Umbilical cord (tissue), 2 donors: ENCODE data around the gene TUBA4B. TPM values are rescaled to one million over a fixed set of nuclear protein-coding genes. Genes with fewer than 3 reads are reported as not detected.
"Not testable (repeated sequence)": the region's sequence is repeated elsewhere in the genome, so short reads cannot be mapped to it uniquely, and the experiment has no call there.

Experiments
- DNase-seq: peaks from one replicate; pipeline ENCODE4 v3.0.0-alpha.2; 2015; ENCODE audit warnings: low spot score
- total RNA-seq: library from RNA; depleted of rRNA; stranded (reverse); fragments of >200 nt; gene quantifications from one replicate; pipeline ENCODE4 v1.2.3, GENCODE V29; 2014; ENCODE audit warnings: low replicate concordance; ENCODE audit not compliant: insufficient read depth

The TUBA4B gene
- total RNA-seq, 1 donor from 2014 or later: 0.72 TPM

GRCh38 chr2:219247678-219248642, 5.1 kb upstream of the TUBA4B start:
- DNase-seq: no peak

- DNase-seq: no peak
Measured at GRCh38 chr2:219248845-219249202, 4.2 kb upstream of the TUBA4B start.

DNA sequence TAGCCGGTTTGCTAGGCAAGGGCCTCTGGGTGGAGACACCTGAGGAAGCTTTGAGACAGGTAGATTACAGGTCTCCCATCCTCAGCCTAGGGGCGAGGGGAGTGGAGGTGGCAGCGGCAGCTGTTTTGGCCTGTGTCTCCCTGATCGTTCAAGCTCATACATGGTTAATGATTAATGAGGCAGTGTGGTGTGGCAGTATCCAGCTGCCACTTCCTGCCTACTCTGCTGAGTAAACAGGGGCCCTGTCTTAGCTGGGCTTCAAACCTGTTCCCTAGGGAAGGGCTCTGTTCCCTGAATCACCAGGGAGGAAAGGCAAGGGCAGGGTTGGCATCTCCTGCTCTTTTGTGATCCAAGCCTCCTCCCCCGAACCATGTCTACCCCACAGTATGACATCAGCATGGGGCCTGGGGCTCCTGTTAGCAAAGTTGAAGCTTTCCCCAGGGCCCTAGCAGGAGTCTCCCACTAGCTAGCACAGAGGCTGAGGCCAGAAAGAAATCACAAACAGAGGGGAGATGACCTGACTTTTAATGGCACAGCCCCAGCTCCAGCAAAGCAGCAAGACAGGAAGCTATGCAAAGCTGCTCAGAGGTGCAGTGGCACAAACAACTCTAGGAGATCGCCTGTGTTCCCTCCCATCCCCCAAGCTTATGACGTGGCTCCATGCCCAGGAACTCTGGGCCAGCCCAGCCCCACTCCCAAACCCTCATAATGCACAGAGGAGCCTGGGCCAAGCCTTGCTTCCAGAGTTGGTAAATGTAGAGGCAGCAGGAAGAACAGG, 3.7 kb upstream of the TUBA4B start:
- peak; percentile 95 for DNase-seq

GRCh38 chr2:219250049-219250781, 2.8 kb upstream of the TUBA4B start:
- no peak for DNase-seq

GRCh38 chr2:219251656-219252055, 1.4 kb upstream of the TUBA4B start:
- DNase-seq: no peak

GRCh38 chr2:219252084-219252483, 959 bp upstream of the TUBA4B start:
- no peak for DNase-seq

DNA sequence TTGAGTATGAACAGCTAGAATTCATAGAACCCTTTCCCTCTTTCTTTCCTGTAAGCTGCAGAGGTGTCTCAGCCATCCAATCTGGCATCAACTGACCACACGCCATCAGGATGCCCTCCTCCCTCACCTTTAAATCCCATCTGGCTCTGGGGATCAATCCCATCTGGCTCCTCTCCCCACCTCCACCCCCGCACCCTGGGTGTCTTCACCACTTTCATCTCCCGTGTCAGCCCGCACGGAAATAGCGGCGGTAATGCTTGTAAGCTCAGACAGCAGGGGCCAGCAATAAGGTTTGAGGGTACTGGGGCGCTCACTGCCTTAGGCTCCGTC, 508 bp upstream of the TUBA4B start:
- DNase-seq: no peak

- peak; percentile 58 for DNase-seq
Measured at GRCh38 chr2:219253753-219254589, 928 bp downstream of the TUBA4B start, which contains the start of gene TUBA4A. TSS of gene TUBA4A (minus strand) at chr2:219253918. CDS start at chr2:219253858, 60 bp downstream.

- no peak for DNase-seq
Measured at GRCh38 chr2:219254590-219255201, 1.7 kb downstream of the TUBA4B start.

DNA sequence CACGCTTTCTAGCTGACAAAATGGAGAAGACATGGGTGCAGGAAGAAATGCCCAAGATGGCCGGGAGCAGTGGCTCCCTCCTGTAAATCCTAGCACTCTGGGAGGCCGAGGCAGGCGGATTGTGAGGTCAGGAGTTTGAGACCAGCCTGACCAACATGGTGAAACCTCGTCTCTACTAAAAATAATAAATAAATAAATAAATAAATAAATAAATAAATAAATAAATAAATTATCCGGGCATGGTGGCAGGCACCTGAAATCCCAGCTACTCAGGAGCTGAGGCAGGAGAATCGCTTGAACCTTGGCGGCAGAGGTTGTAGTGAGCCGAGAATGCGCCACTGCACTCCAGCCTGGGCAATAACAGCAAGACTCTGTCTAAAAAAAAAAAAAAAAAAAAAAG, 5.9 kb downstream of the TUBA4B start:
- DNase-seq: not testable (repeated sequence)

- no peak for DNase-seq
Measured at GRCh38 chr2:219261024-219261855, 8.2 kb downstream of the TUBA4B start.

GRCh38 chr2:219266232-219266631, 13.2 kb downstream of the TUBA4B start:
- no peak for DNase-seq

GRCh38 chr2:219266886-219267285, 13.8 kb downstream of the TUBA4B start:
- DNase-seq: no peak

DNA sequence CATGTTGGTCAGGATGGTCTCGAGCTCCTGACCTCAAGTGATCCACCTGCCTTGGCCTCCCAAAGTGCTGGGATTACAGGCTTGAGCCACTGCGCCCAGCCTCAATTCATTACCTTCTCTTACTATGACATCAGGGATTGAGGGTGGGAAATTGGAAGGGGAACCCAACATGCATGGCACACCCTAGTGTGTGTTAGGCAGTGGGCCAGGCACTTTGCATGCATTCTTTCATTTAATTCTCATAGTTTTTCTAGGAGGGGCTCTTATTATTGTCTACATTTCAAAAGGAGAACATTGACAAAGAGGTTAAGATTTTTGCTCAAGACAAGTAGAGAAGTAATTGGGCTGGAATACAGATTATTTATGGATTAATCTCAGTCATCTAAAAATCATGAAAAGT, 15.3 kb downstream of the TUBA4B start:
- no peak for DNase-seq

- no peak for DNase-seq
Measured at GRCh38 chr2:219269362-219270054, 16.5 kb downstream of the TUBA4B start.

- no peak for DNase-seq
Measured at GRCh38 chr2:219270055-219270372, 17.0 kb downstream of the TUBA4B start.

DNA sequence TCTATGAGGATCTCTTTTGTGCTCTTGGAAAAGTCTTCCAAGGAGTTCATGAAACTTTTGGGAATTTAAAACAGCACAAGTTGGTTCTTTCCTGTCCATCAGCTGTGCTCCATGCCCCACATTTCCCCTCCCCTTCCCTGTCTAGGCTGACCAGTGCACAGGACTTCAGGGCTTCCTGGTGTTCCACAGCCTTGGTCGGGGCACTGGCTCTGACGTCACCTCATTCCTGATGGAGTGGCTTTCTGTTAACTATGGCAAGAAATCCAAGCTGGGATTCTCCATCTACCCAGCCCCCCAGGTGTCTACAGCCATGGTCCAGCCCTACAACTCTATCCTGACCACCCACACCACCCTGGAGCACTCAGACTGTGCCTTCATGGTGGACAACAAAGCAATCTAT, 18.0 kb downstream of the TUBA4B start:
- no peak for DNase-seq

GRCh38 chr2:219272356-219272755, 19.3 kb downstream of the TUBA4B start:
- DNase-seq: no peak

- no peak for DNase-seq
Measured at GRCh38 chr2:219272995-219273394, 20.0 kb downstream of the TUBA4B start.
